ENCODE data around the gene CNTNAP2. TPM values are rescaled to one million over a fixed set of nuclear protein-coding genes. Genes with fewer than 3 reads are reported as not detected.

Gene CNTNAP2
- total RNA-seq, 1 experiment from 2014 or later = 0.03 TPM

DNA sequence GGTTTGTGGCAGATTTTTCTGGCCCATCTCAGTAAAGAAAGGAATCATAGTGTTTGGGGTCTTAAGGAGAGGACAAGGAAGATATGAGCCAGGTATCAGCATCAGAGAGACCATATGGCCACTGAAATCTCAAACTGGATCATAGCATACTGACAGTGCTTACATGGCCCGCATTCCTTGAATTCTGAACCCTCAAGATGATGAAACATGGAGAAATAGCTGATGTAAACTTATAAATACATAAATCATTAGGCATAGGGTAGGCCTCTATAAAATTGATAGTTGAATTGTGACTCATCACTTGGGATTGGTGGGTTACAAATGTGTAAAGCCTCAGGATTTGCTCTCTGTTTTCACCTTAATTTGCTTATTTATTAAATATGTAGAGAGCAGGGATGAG is 688.5 kb downstream of the CNTNAP2 start:
- intact Hi-C loops (cut with micrococcal nuclease; ENCODE audit: unreplicated experiment) = no loop called here
- ChIA-PET POLR2A (no interaction called here), CTCF (no interaction called here)
- peaks cover 2% of the 10 kb centered on the region for H3K9me3 ChIP-seq (ENCODE audit: control insufficient read depth, insufficient read depth, low read depth, low read length)
- H3K36me3 ChIP-seq (ENCODE audit: control insufficient read depth, insufficient read depth, low read length) = no peaks in the 10 kb centered on the region
- TF ChIP-seq, protein P1, sequence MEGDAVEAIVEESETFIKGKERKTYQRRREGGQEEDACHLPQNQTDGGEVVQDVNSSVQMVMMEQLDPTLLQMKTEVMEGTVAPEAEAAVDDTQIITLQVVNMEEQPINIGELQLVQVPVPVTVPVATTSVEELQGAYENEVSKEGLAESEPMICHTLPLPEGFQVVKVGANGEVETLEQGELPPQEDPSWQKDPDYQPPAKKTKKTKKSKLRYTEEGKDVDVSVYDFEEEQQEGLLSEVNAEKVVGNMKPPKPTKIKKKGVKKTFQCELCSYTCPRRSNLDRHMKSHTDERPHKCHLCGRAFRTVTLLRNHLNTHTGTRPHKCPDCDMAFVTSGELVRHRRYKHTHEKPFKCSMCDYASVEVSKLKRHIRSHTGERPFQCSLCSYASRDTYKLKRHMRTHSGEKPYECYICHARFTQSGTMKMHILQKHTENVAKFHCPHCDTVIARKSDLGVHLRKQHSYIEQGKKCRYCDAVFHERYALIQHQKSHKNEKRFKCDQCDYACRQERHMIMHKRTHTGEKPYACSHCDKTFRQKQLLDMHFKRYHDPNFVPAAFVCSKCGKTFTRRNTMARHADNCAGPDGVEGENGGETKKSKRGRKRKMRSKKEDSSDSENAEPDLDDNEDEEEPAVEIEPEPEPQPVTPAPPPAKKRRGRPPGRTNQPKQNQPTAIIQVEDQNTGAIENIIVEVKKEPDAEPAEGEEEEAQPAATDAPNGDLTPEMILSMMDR (IDR thresholded peaks at IDR 0.05) = no peak
- no peak for TF ChIP-seq SIN3A (IDR thresholded peaks at IDR 0.05; ENCODE audit: borderline replicate concordance, insufficient read depth, low read depth, low read length)
- TF ChIP-seq POLR2AphosphoS5 (IDR thresholded peaks at IDR 0.05; ENCODE audit: low read depth, low read length) = no peak
- no peak for TF ChIP-seq TCF7L2 (IDR thresholded peaks at IDR 0.05; ENCODE audit: low read depth, low read length)
- TF ChIP-seq, protein P2, sequence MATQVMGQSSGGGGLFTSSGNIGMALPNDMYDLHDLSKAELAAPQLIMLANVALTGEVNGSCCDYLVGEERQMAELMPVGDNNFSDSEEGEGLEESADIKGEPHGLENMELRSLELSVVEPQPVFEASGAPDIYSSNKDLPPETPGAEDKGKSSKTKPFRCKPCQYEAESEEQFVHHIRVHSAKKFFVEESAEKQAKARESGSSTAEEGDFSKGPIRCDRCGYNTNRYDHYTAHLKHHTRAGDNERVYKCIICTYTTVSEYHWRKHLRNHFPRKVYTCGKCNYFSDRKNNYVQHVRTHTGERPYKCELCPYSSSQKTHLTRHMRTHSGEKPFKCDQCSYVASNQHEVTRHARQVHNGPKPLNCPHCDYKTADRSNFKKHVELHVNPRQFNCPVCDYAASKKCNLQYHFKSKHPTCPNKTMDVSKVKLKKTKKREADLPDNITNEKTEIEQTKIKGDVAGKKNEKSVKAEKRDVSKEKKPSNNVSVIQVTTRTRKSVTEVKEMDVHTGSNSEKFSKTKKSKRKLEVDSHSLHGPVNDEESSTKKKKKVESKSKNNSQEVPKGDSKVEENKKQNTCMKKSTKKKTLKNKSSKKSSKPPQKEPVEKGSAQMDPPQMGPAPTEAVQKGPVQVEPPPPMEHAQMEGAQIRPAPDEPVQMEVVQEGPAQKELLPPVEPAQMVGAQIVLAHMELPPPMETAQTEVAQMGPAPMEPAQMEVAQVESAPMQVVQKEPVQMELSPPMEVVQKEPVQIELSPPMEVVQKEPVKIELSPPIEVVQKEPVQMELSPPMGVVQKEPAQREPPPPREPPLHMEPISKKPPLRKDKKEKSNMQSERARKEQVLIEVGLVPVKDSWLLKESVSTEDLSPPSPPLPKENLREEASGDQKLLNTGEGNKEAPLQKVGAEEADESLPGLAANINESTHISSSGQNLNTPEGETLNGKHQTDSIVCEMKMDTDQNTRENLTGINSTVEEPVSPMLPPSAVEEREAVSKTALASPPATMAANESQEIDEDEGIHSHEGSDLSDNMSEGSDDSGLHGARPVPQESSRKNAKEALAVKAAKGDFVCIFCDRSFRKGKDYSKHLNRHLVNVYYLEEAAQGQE (IDR thresholded peaks at IDR 0.05; ENCODE audit: insufficient read depth in 1 of 2, low read depth in 2 of 2, low read length in 1 of 2) = no peak
- no peaks in the 10 kb centered on the region for H3K4me1 ChIP-seq (ENCODE audit: control insufficient read depth, insufficient read depth, low read length)
- H3K4me3 ChIP-seq (ENCODE audit: low read depth in 2 of 2, low read length in 2 of 2) = no peak overlapping the region
- no TSS peak for BruUV-seq (replicated peaks)
- in situ Hi-C loops (cut with HindIII; ENCODE audit: low pct_unique_long_range_greater_than_20kb, low sequenced_read_pairs) = no loop called here
- no peak overlapping the region for H3K27ac ChIP-seq (ENCODE audit: low read length)
- ATAC-seq = no peak
- no peaks in the 10 kb centered on the region for H3K27me3 ChIP-seq (ENCODE audit: control insufficient read depth, insufficient read depth, low read length)
- DNase-seq (ENCODE audit: low read depth, low spot score) = no peak

DNA sequence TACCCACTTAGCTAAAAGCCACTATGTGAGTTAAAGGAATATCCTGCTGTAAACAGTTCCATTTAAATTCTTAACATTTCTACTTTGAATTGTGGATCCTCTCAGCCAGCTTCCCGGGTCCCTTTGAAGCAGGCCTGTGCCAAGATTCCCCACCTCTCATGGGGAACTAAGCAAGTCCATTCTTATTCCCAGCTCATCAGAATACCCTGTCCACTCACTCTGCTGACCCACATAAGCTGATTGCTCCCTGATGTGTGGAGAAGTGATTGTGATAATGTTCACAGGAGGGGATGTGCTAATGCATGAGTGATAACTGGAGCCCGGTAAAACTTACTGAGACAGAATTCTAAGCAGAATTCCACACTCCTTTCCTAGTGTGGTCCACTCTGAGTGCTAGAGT is 709.7 kb downstream of the CNTNAP2 start:
- Histone ChIP-seq H3K27ac (ENCODE audit: low read length) (no peak overlapping the region), H3K4me3 (ENCODE audit: low read depth in 2 of 2, low read length in 2 of 2) (no peak overlapping the region), H3K27me3 (ENCODE audit: control insufficient read depth, insufficient read depth, low read length) (no peaks in the 10 kb centered on the region), H3K4me1 (ENCODE audit: control insufficient read depth, insufficient read depth, low read length) (no peaks in the 10 kb centered on the region), H3K36me3 (ENCODE audit: control insufficient read depth, insufficient read depth, low read length) (no peaks in the 10 kb centered on the region), H3K9me3 (ENCODE audit: control insufficient read depth, insufficient read depth, low read depth, low read length) (no peaks in the 10 kb centered on the region)
- ATAC-seq (no peak), DNase-seq (ENCODE audit: low read depth, low spot score) (no peak)
- TF ChIP-seq, protein P2 (IDR thresholded peaks at IDR 0.05; ENCODE audit: insufficient read depth in 1 of 2, low read depth in 2 of 2, low read length in 1 of 2) = no peak
- TF ChIP-seq TCF7L2 (IDR thresholded peaks at IDR 0.05; ENCODE audit: low read depth, low read length) = no peak
- no peak for TF ChIP-seq SIN3A (IDR thresholded peaks at IDR 0.05; ENCODE audit: borderline replicate concordance, insufficient read depth, low read depth, low read length)
- no peak for TF ChIP-seq POLR2AphosphoS5 (IDR thresholded peaks at IDR 0.05; ENCODE audit: low read depth, low read length)
- TF ChIP-seq, protein P1 (IDR thresholded peaks at IDR 0.05) = no peak
- ChIA-PET POLR2A (no interaction called here), CTCF (no interaction called here)
- in situ Hi-C loops (cut with HindIII; ENCODE audit: low pct_unique_long_range_greater_than_20kb, low sequenced_read_pairs) = no loop called here
- intact Hi-C loops (cut with micrococcal nuclease; ENCODE audit: unreplicated experiment) = no loop called here
- no TSS peak for BruUV-seq (replicated peaks)
